ENCODE results near the gene GDF15.

Gene GDF15

GRCh38 chr19:18389726-18390064, 3.7 kb downstream of the GDF15 start:
- no peak for ATAC-seq

GRCh38 chr19:18390065-18390907, 4.3 kb downstream of the GDF15 start:
- no peak for ATAC-seq
- 0 out of 2 replicates have a peak, but pooled peaks have one; percentile 13 for TF ChIP-seq PATZ1 (CRISPR knock-in tag; IDR thresholded peaks at IDR 0.05; ENCODE audit: borderline replicate concordance)
- peak; percentile 100 for TF ChIP-seq ZFP3 (CRISPR knock-in tag; IDR thresholded peaks at IDR 0.05)
- TF ChIP-seq PPARA (CRISPR knock-in tag; IDR thresholded peaks at IDR 0.05; ENCODE audit: borderline replicate concordance): no peak
- TF ChIP-seq GLIS3 (CRISPR knock-in tag; IDR thresholded peaks at IDR 0.05): peak; percentile 62; the same call in 1 of the 2 replicates
- no peak for TF ChIP-seq ISL1 (CRISPR knock-in tag; IDR thresholded peaks at IDR 0.05)

More at GRCh38 chr19:18389726-18390064, 3.7 kb downstream of the GDF15 start:
- TF ChIP-seq TSHZ2 (CRISPR knock-in tag; IDR thresholded peaks at IDR 0.05): no peak
- TF ChIP-seq ZFP3 (CRISPR knock-in tag; IDR thresholded peaks at IDR 0.05): no peak
- no peak for TF ChIP-seq PATZ1 (CRISPR knock-in tag; IDR thresholded peaks at IDR 0.05; ENCODE audit: borderline replicate concordance)
- no peak for TF ChIP-seq ESRRG (CRISPR knock-in tag; IDR thresholded peaks at IDR 0.05)
- TF ChIP-seq CREB5 (CRISPR knock-in tag; IDR thresholded peaks at IDR 0.05; ENCODE audit: low read depth): no peak
- TF ChIP-seq ZNF70 (CRISPR knock-in tag; IDR thresholded peaks at IDR 0.05): no peak
- TF ChIP-seq ZNF565 (CRISPR knock-in tag; conservative IDR thresholded peaks at IDR 0.05; ENCODE audit: low read depth): no peak
- TF ChIP-seq TOX (CRISPR knock-in tag; IDR thresholded peaks at IDR 0.05; ENCODE audit: borderline replicate concordance): no peak
- TF ChIP-seq ISL1 (CRISPR knock-in tag; IDR thresholded peaks at IDR 0.05): no peak
- no peak for TF ChIP-seq POU6F1 (CRISPR knock-in tag; IDR thresholded peaks at IDR 0.05; ENCODE audit: borderline replicate concordance, low read depth)
- no peak for TF ChIP-seq GLIS3 (CRISPR knock-in tag; IDR thresholded peaks at IDR 0.05)
- TF ChIP-seq BACH2 (CRISPR knock-in tag; IDR thresholded peaks at IDR 0.05; ENCODE audit: borderline replicate concordance): no peak
- TF ChIP-seq CSDC2 (CRISPR knock-in tag; IDR thresholded peaks at IDR 0.05): no peak

GRCh38 chr19:18391509-18392075, 5.6 kb downstream of the GDF15 start:
- TF ChIP-seq ZFP3 (CRISPR knock-in tag; IDR thresholded peaks at IDR 0.05) (0 out of 2 replicates have a peak, but pooled peaks have one; percentile 55), ESRRG (CRISPR knock-in tag; IDR thresholded peaks at IDR 0.05) (no peak)
- ATAC-seq: no peak

GRCh38 chr19:18392417-18392816, 6.5 kb downstream of the GDF15 start:
- no peak for ATAC-seq
- TF ChIP-seq ZFP30 (CRISPR knock-in tag; IDR thresholded peaks at IDR 0.05) (no peak), TOX (CRISPR knock-in tag; IDR thresholded peaks at IDR 0.05; ENCODE audit: borderline replicate concordance) (no peak), PPARA (CRISPR knock-in tag; IDR thresholded peaks at IDR 0.05; ENCODE audit: borderline replicate concordance) (no peak), TSHZ2 (CRISPR knock-in tag; IDR thresholded peaks at IDR 0.05) (no peak), OSR1 (CRISPR knock-in tag; IDR thresholded peaks at IDR 0.05) (no peak), RARB (CRISPR knock-in tag; IDR thresholded peaks at IDR 0.05) (no peak), ZC3H10 (CRISPR knock-in tag; IDR thresholded peaks at IDR 0.05) (no peak), TCF4 (CRISPR knock-in tag; IDR thresholded peaks at IDR 0.05; ENCODE audit: borderline replicate concordance) (no peak), CSDC2 (CRISPR knock-in tag; IDR thresholded peaks at IDR 0.05) (no peak), ZNF70 (CRISPR knock-in tag; IDR thresholded peaks at IDR 0.05) (no peak), CSRNP3 (CRISPR knock-in tag; IDR thresholded peaks at IDR 0.05) (no peak)

Measured in SK-N-SH treated with all-trans-retinoic acid at 6 μM for 48 hours (cell line).